HCT116 (cell line): Measurements from ENCODE around the gene PSG7. TPM values are rescaled to one million over a fixed set of nuclear protein-coding genes. Genes with fewer than 3 reads are reported as not detected.
"Not testable (repeated sequence)": the region's sequence is repeated elsewhere in the genome, so short reads cannot be mapped to it uniquely, and the experiment has no call there.

ENCODE experiments used
- ATAC-seq: fragments of 200-7000 bp; cut with Tn5 transposase; 2 replicates; pipeline ENCODE4 v1.9.1; 2020; ENCODE audit warnings: mild to moderate bottlenecking, moderate library complexity
- BruUV-seq: library from RNA; stranded (reverse); fragments of 400-500 nt; replicated peaks from 2 replicates; lab custom pipeline; 2021; lab: Mats Ljungman, UMichigan
- CTCF ChIA-PET: fragments of 300-600 bp; sonication (Branson Sonifier 250); formaldehyde crosslinking; loops from one replicate; lab custom pipeline; 2021; ENCODE audit warnings: antibody characterized with exemption; lab: Charles Lee
- POLR2A ChIA-PET: fragments of 300-600, 350-600 bp; sonication (Branson Sonifier 250); formaldehyde crosslinking; loops from one replicate; lab custom pipeline; 2021; ENCODE audit warnings: antibody characterized with exemption; lab: Charles Lee
- RAD21 ChIA-PET, 2 experiments: fragments of 300-600 bp; sonication (Branson Sonifier 250); formaldehyde crosslinking; loops; one replicate each; lab custom pipeline; 2023; ENCODE audit warnings: low total read pairs in 2 of 2; ENCODE audit not compliant: uncharacterized antibody in 2 of 2, unreplicated experiment in 2 of 2, low non-redundant PET in 1 of 2; lab: Charles Lee
- DNase-seq: peaks from one replicate; pipeline ENCODE4 v3.0.0-alpha.2; 2010; ENCODE audit warnings: low read depth, low spot score
- H2AFZ ChIP-seq: fragments of 200-600 bp; shearing (Covaris generic), sonication (generic); 2 replicates; pipeline ENCODE4 v1.6.1; 2017; ENCODE audit warnings: low read depth, mixed run types, mixed read lengths, antibody characterized with exemption, low read length; ENCODE audit not compliant: poor library complexity, severe bottlenecking
- H3K27ac ChIP-seq: 2 replicates; pipeline ENCODE4 v1.5.1; 2012; ENCODE audit warnings: low read depth, low read length
- H3K27me3 ChIP-seq: fragments of 200-600 bp; sonication (generic); 2 replicates; pipeline ENCODE4 v1.6.1; 2016; ENCODE audit warnings: mixed run types, low read length, mixed read lengths; ENCODE audit not compliant: insufficient read depth
- H3K36me3 ChIP-seq, 2 experiments: fragments of 200-500 bp in 1 of 2; fragments of 200-600 bp in 1 of 2; sonication (Bioruptor generic) in 1 of 2; sonication (generic) in 1 of 2; 2 replicates each; pipeline versions ENCODE4 v1.5.1 to v1.6.1; 2014 to 2016; ENCODE audit warnings: low read length in 2 of 2, inconsistent platforms in 1 of 2, mixed read lengths in 1 of 2, mixed run types in 1 of 2; ENCODE audit not compliant: insufficient read depth in 2 of 2, control insufficient read depth in 1 of 2
- H3K4me1 ChIP-seq, 2 experiments: fragments of 200-600 bp in 1 of 2; sonication (generic) in 1 of 2; 2 replicates each; pipeline versions ENCODE4 v1.5.1 to v1.6.1; 2012 to 2017; ENCODE audit warnings: low read length in 2 of 2, inconsistent platforms in 1 of 2, mild to moderate bottlenecking in 1 of 2, mixed read lengths in 1 of 2, mixed run types in 1 of 2, moderate library complexity in 1 of 2; ENCODE audit not compliant: insufficient read depth in 2 of 2, control insufficient read depth in 1 of 2
- H3K4me2 ChIP-seq: fragments of 200-600 bp; sonication (generic); 2 replicates; pipeline ENCODE4 v1.6.1; 2017; ENCODE audit warnings: mixed run types, low read length, mixed read lengths
- H3K4me3 ChIP-seq, 2 experiments: fragments of 200-600 bp in 1 of 2; sonication (generic) in 1 of 2; replicated peaks in 1 of 2; 2 replicates each; pipeline ENCODE4 v1.5.1; 2011 to 2016; ENCODE audit warnings: low read length in 2 of 2, control low read depth in 1 of 2, low read depth in 1 of 2, mild to moderate bottlenecking in 1 of 2, mixed read lengths in 1 of 2, mixed run types in 1 of 2
- H3K79me2 ChIP-seq: fragments of 200-600 bp; sonication (generic); 2 replicates; pipeline ENCODE4 v1.6.1; 2017; ENCODE audit warnings: mild to moderate bottlenecking, mixed run types, low read length, moderate library complexity, mixed read lengths; ENCODE audit not compliant: insufficient read depth
- H3K9ac ChIP-seq: fragments of 200-600 bp; sonication (generic); 2 replicates; pipeline ENCODE4 v1.6.1; 2016; ENCODE audit warnings: low read length, mixed read lengths
- H3K9me2 ChIP-seq: fragments of 200-600 bp; sonication (generic), shearing (Covaris generic); 2 replicates; pipeline ENCODE4 v1.6.1; 2017; ENCODE audit warnings: mixed run types, mild to moderate bottlenecking, moderate library complexity; ENCODE audit not compliant: insufficient read depth
- H3K9me3 ChIP-seq, 2 experiments: fragments of 200-500 bp in 1 of 2; fragments of 200-600 bp in 1 of 2; sonication (Bioruptor generic) in 1 of 2; sonication (generic) in 1 of 2; 2 replicates each; pipeline ENCODE4 v1.6.1; 2014 to 2017; ENCODE audit warnings: low read length in 2 of 2, mixed read lengths in 2 of 2, inconsistent platforms in 1 of 2, low read depth in 1 of 2, mild to moderate bottlenecking in 1 of 2, mixed run types in 1 of 2, moderate library complexity in 1 of 2; ENCODE audit not compliant: control insufficient read depth in 1 of 2, insufficient read depth in 1 of 2
- H4K20me1 ChIP-seq: fragments of 200-600 bp; sonication (generic), shearing (Covaris generic); 2 replicates; pipeline ENCODE4 v1.6.1; 2017; ENCODE audit warnings: mixed run types, mild to moderate bottlenecking, moderate library complexity; ENCODE audit not compliant: insufficient read depth
- intact Hi-C: fragments of 100-400 bp; cut with micrococcal nuclease; formaldehyde crosslinking; loops from 2 replicates; pipeline ENCODE4 v1.10.0; 2022
- total RNA-seq: library from RNA; stranded (reverse); gene quantifications from one replicate; pipeline ENCODE4 v1.2.1, GENCODE V29; 2021; ENCODE audit not compliant: unreplicated experiment

The PSG7 gene
- total RNA-seq, 1 experiment from 2014 or later: not detected

DNA sequence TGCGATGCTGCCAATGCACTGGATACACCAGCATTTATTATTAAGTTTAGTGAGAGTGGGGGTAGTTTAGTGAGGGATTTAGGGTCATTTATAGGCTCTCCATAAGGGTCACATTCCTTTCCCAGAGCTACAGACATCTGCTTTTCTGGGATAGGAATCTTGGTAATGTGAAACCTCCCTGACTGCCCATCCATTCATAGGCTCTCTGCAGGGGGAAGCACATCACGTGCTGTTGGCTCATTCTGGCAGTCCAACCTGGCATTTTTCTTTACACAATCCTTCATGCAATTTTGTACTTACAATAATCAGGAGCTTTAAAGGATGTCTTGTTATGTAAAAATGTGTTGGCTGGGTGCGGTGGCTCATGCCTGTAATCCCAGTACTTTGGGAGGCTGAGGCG lies 36.4 kb downstream of the PSG7 start:
- H3K27me3 ChIP-seq, H3K9me3 ChIP-seq, CTCF ChIA-PET, H2AFZ ChIP-seq, H3K4me2 ChIP-seq, POLR2A ChIA-PET, H3K4me3 ChIP-seq, intact Hi-C loops, ATAC-seq, H4K20me1 ChIP-seq, RAD21 ChIA-PET, H3K27ac ChIP-seq, DNase-seq, H3K79me2 ChIP-seq, H3K9me2 ChIP-seq, H3K9ac ChIP-seq, BruUV-seq, H3K36me3 ChIP-seq: not testable (repeated sequence)
- peaks cover 0 to 25% of the 10 kb centered on the region in 2 experiments; a peak in 2 of 4 replicates for H3K4me1 ChIP-seq

DNA sequence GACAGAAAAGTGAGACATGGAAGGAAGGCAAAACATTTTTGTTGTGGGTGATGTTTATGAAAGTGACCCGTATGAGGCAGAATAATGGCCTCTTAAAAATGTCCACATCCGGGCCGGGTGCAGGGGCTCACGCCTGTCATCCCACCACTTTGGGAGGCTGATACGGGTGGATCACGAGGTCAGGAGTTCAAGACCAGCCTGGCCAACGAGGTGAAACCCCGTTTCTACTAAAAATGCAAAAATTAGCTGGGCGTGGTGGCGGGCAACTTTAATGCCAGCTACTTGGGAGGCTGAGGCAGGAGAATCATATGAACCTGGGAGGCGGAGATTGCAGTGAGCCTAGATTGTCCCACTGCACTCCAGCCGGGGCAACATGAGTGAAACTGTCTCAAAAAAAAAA lies 37.3 kb downstream of the PSG7 start:
- BruUV-seq, H2AFZ ChIP-seq, H3K27me3 ChIP-seq, ATAC-seq, H3K27ac ChIP-seq, CTCF ChIA-PET, intact Hi-C loops, RAD21 ChIA-PET, DNase-seq, H3K9me3 ChIP-seq, H3K4me3 ChIP-seq, H3K79me2 ChIP-seq, H3K9ac ChIP-seq, H4K20me1 ChIP-seq, H3K9me2 ChIP-seq, POLR2A ChIA-PET, H3K36me3 ChIP-seq: not testable (repeated sequence)
- Histone ChIP-seq H3K4me2 (peak overlapping the region; percentile 25), H3K4me1 (peaks cover 0 to 25% of the 10 kb centered on the region in 2 experiments; a peak in 2 of 4 replicates)

DNA sequence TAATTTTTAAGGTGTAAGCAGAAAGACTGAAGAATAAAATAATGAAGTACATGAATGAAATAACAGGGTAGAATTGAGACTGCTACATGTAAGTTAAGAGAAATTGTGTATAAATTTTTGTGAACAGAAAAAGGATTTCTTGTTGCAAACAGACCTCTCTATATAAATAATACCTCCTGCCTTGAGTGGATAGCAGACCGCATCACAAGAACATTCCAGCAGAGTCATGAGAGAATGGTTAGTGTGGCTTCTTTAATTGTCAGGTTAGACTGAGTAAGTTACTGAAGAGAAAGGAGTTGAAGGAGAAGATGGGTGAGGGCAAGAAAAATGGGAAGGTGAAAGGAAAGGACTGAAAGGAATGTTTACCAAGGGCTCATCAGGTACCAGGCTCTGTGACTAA lies 37.9 kb downstream of the PSG7 start:
- H2AFZ ChIP-seq, H3K9me3 ChIP-seq, intact Hi-C loops, POLR2A ChIA-PET, H3K36me3 ChIP-seq, H3K9ac ChIP-seq, DNase-seq, H3K79me2 ChIP-seq, CTCF ChIA-PET, ATAC-seq, H4K20me1 ChIP-seq, BruUV-seq, H3K4me3 ChIP-seq, RAD21 ChIA-PET, H3K27me3 ChIP-seq, H3K27ac ChIP-seq, H3K9me2 ChIP-seq: not testable (repeated sequence)
- peaks cover 0 to 25% of the 10 kb centered on the region in 2 experiments; a peak in 2 of 4 replicates for H3K4me1 ChIP-seq
- peak overlapping the region; percentile 56 for H3K4me2 ChIP-seq

DNA sequence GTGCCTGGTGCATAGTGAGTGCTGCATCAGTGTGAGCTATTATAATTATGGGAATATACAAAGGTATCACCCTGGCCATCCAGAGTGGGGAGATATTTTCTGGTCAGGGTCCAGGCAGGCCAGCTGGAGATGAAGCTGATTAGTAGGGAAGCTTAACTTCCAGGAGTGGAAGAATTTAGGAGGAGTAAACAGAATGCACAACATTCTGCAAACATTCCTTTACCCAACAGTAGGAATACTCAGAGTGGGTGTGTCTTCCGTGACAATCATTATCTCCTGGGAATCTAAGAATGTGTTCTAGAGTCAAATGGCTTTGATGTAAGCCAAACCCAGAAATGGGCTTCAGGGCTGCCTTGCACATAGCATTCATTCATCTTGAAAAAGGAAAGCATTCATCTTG lies 38.4 kb downstream of the PSG7 start:
- peak overlapping the region; percentile 56 for H3K4me2 ChIP-seq
- RAD21 ChIA-PET, H3K36me3 ChIP-seq, H3K27ac ChIP-seq, H3K9ac ChIP-seq, H4K20me1 ChIP-seq, H3K4me3 ChIP-seq, ATAC-seq, H3K9me3 ChIP-seq, POLR2A ChIA-PET, intact Hi-C loops, H2AFZ ChIP-seq, H3K9me2 ChIP-seq, H3K79me2 ChIP-seq, BruUV-seq, DNase-seq, H3K27me3 ChIP-seq, CTCF ChIA-PET: not testable (repeated sequence)
- peaks cover 0 to 25% of the 10 kb centered on the region in 2 experiments; a peak in 2 of 4 replicates for H3K4me1 ChIP-seq
